ENCODE measurements around the gene MRPL37.
A peak's percentile ranks its signal among the peaks of the same experiment; 100 is the strongest.

MRPL37 gene

DNA sequence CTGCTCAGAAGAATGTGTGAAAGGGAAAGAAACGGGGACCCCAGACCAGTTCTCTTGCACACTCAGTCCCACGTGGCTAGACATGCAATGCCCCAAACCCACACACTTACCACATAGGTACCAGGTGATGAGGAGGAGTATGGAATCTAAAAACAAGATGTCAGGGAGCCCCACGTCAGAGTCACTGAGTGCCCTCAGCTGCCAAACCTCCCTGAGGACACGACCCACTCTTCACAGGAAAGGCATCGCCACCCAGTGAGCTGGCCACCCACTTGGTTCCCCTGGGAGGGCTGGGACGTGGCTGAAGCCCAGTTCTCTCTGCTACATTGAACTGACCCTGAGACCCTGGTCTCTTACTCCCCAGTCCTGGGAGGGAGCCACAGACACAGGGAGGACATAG, 41.4 kb downstream of the MRPL37 start:
- no peak for DNase-seq

DNA sequence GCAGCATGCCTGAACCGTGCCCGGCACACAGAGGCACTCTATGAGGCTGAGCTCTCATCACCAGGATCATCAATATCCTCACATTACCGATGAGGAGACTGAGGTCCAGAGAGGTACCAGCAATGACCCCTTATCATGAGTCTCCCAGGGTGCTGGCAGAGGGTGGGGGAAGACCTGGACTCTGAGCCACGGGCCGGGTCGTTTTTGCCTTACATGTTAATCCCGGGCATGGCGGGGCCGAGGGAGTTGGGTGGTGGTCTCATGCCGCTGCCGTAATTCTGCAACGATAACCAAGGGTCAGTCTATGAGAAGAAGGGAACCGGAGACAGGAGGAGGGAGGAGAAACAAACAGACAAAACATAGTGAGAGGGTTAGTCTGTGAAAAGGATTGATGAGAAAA, 43.1 kb downstream of the MRPL37 start:
- DNase-seq: no peak

DNA sequence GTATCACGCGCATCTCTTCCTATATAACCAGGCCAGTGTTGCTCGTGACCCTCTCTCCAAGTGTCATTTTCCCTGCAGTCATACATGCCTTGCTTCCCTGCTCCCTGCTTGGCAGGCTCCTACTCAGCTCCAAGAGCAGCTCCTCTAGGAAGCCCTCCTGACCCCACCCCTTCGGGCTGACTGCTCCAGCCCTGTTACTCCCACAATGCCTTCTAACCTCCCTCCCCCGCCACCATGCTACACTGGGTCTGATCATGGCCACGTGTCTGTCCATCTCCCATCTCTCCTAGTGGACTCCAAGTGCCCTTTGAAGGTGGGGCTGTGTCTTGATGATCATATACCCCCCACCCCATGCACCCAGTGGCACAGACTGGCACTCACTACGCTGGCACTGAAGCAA, 44.7 kb downstream of the MRPL37 start:
- no peak for DNase-seq

DNA sequence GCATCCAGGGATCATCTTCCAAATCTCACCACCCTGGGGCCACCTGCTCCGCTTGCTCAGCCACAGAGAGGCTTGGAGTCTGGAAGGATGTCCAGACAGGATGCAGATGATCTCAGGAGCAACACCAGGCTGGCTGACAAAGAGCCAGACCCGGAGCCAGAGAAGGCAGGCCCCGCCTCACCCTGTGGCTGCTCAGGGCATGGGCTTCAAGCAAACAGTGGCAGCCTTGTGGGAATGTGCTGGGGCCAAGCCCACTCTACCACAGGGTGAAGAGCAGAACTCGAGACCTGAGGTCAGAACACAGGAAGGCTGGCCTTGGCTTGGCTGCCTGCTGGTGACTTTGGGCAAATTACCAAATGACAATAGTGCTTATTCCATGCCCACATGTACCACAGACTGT, 45.5 kb downstream of the MRPL37 start:
- DNase-seq: no peak

DNA sequence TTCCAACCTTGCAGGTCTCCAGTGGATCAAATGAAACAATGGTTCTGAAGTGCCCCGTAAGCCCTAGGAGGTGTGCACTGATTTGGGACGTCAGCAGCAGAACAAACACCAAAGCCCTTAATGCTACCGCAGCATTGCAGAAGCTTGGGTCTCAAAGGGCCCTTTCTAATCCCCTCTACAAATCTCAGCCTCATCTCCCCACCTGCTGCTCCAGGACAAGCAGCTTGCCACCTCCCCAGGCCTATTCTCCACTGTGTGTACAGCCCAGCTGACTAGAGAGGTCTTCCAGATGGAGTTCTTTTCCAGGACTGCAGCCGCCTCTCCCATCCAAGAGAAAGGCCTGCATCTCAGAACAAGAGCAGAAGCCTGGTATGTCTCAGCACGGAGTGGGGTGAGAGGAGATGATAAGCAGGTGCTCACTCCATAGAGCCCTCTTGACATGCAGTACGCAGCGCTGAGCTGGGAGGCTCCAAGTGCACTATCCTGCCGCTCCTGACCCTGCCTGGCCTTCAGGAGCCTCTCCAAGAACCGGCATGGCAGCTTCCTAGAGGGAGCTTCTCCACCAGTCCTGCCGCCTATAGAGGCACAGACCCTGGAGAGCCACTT, 46.3 kb downstream of the MRPL37 start:
- no peak for DNase-seq

DNA sequence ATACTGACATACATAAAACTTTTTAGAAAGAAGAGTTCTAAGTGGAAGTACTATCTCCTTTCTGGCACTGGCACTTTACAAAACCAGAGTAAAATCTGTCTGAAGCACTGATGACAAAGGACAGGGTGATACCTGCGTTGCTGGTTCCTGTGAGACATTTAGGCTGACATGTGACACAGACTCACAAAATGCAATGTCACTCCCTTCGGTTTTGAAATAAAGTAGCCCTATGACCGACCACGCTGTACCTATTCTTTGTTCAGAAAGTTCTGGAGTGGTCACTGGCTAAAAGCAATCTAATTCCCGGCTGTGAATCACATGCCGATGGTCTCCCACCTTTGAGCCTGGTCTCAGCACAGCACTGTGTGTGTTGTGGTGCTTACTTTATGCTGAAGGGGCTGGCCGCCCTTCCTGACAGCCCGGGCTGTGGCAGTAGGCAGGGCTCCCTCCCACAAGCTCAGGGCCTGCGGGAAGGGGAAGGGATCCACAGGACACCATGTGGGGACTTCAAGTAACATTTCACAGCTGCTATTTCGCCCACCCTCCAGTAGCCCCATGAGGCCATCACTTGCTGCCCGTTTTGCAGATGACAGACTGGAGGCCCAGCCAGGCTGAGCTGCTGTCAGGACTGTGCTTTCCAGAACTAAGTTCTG, 48.0 kb downstream of the MRPL37 start:
- no peak for DNase-seq

DNA sequence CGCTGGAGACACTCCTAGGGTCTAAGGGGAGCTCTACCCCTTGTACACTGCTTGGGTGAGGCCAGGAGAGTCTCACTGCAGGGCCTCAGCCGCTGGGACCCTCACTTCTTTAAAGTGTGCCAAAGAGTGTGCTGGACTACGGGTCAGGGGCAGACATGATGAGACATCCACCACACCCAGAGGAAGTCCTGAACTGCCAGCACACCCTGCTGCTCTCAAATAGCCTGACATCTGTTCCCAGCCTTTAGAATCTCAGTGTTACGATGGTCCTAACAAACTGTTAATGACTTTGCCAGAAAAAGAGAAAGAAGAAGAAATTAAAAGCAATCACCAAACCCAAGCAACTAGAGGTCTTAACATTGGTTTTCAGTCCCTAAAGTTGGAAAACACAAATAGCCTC, 49.0 kb downstream of the MRPL37 start:
- no peak for DNase-seq

DNA sequence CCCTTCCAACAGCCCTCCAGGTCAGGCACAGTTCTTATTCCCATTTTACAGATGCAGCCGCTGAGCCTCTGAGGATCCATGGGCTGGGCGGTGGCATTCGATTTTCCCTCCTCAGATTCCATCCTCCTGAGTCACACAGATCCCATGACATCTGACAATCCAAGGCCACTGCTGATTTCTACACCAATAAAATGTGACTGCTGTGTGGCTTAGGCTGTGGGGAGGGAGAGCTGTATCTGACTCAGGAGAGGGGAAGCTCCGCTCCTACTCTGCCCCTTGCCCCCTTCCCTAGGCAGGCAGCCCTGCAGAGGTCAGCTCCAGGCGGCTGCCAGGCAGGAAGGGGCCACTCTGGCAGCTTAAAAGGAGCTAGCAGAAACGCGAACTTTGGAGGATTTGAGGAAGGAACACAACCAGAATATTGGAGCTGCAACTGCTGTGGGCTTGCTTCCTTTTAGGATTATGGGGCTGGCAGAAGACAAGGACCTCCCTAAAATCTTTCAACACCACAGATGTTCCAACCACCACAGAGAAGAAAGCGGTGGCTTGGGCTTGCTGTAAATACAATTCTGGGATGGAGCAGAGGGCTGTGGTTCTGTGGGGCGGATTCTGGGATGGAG, 50.0 kb downstream of the MRPL37 start:
- DNase-seq: no peak

DNA sequence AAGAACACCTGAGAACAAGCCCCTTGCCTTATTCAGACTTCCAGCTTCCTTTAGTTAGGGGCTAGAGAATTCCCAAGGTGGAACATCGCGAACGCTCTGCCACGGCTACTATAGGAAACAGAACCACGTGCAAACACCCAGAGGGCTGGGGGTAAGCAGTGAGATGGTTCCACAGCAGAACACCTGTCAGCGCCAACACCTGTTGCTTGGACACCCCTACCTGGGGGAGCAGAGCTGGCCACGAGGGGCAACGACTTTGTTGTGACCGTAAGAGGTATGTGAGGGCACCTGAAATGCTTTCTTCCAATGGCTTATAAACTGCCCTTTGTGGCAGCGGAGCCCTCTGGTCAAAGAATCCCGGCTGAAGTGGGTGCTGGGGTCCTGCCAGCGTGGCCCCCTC, 50.7 kb downstream of the MRPL37 start:
- no peak for DNase-seq

DNA sequence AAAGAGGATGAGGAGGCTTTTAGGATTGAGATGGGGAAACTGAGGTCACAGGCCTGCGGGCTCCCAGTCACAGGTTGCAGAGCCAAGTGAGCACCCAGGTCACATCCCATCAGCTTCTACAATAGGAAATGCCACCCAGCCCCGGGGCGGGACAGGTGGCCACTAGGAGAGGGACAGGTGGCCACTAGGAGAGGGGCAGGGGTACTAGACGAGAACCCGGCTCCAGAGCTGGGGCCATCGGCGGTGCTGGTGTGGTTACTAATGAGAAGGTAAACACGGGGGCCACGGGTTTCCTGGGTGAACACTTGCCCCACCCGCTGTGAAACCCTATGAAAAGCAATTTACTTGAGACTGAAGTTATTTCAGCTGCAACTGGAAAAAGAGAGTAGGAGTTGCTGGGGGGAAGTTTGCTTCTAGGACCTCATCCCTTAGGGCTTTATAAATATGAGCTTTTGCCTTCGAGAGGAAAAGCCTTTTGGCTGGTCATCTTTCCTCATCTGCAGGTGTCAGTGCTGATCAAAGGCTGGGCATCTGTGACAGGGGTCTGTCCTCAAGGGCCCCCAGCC, 52.5 kb downstream of the MRPL37 start:
- DNase-seq: no peak

DNA sequence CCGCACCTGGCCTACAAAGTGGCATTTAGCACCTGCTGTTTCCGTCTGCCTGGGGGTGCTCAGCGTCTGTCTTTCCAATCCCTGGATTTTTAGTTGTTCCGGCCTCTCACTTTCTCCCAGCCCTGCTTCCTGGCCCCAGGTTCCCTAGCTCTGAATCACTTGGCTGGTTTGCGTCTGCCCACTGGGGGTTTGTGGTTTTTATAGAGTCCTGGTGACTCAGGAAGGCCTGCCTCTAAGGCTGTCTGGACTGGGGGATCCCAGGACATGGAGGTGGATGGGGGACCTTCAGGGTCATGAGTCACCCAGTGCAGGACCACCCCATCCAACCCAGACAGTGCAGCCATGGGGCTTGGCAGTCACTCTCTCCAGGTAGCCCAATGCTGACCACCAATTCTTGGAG, 53.5 kb downstream of the MRPL37 start:
- no peak for DNase-seq

DNA sequence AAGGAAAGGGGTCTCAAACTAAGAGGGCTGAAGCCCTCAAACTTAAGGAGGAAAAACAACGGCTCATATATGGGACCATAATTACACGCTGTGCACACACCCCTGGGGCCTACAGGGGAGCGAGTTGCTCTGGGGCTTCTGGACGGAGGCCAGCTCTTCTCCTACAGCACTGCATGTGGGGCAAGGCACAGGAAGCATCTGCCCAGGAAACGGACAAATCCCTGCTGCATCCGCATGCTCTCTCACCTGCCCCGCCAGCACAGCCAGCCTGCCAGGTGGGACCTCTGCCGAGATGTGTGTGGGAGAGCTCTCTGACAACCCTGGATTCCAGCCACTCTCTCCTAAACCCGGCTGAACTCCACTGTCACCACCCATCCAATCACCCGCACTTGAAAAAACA, 54.1 kb downstream of the MRPL37 start:
- DNase-seq: peak; percentile 91

DNA sequence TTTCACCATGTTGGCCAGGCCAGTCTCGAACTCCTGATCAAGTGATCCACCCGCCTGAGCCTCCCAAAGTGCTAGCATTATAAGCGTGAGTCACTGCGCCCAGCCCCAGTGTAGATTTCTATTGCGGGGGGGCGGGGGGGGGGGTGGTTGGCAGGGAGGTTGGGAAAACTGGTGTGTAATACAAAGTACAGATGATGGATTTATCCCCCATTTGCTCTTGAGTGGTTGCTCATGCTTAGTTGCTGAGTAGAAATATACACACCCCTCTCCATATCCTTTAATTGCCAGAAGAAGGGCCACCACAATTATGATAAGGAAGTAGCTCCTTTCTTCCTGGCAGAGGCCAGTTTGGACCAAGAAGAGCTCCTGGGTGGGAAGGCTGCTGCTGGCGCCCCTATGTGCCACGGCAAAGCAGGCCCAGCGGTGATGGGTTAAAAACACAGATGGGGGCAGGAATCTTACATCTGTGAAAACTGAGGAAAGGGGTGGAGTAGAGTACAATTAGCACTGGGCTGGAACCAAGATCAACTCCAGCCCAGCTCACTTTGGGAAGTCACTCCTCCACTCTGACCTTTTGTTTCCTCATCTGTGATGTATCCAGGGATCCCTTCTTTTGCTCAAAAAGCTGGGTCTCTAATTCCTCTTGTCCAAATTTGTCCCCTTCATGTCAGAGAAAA, 55.2 kb downstream of the MRPL37 start:
- no peak for DNase-seq

DNA sequence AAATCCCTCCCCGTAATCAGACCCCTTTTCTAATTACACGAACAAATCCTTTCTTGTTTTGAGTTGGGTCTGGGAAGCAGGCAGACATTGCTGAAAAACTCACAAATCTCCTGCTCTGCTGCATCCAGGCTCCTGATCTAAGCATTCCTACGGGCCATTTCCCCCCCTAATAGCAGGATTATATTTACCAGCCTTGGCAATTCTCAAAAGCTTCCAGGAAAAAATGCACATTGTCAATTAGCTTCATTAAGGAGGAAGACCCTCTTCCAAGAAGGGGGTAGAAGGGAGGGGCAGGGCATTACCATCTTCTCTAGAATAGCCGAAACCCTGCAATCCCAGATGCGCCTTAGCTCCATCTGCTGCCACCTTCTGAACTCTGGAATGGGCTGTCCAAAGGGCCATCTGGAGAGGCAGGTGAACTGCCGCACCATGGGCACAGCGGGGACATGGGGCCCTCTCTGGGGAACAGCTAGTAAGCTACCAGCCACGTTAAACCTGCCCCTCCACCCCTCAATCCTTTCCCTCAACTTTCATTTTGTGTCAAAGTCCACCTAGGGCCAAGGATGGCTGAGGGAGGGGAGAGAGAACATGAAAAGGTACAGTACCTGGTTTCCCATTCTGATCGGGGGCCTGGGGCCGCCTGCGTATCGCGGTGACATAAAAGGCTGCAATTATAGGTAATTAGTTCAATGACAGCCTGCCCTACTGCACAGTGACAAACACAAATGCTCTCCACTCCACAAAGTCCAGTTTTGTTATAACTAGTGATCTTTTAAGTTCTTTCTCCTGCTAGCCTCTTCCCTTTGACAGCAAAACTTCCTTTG, 56.8 kb downstream of the MRPL37 start:
- DNase-seq: peak; percentile 80

DNA sequence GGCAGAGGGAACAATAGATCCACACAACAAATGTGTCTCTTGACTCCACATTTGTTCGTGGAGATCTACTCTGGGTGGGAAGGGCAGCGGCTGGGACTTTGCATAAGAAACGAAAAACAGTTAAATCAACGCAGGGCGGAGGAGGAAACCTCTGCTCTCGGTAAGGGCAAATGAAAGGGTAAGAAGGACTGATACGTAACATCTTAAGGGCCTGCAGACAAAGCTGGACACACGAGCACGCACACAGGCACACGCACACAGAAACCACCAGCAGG, 57.3 kb downstream of the MRPL37 start:
- DNase-seq: no peak

DNA sequence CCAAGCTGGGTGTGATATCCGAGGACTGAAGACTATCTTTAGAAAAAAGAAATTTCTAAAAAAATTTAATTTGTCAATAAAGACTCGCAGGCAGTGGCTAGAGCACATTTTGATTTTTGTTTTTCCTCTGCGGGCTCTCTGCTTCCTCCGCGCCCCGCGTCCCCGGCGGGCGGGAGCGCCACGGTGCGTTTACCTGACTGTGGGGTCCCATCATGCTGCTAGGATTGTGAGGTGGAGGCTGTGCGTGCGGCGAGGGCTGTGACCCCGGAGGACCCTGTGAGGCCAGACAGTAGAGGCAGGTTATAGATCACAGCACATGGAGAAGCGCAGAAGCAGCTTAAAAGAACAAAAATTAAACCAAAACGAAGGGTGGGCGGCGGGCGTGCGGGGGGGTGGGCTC, 57.9 kb downstream of the MRPL37 start:
- no peak for DNase-seq

DNA sequence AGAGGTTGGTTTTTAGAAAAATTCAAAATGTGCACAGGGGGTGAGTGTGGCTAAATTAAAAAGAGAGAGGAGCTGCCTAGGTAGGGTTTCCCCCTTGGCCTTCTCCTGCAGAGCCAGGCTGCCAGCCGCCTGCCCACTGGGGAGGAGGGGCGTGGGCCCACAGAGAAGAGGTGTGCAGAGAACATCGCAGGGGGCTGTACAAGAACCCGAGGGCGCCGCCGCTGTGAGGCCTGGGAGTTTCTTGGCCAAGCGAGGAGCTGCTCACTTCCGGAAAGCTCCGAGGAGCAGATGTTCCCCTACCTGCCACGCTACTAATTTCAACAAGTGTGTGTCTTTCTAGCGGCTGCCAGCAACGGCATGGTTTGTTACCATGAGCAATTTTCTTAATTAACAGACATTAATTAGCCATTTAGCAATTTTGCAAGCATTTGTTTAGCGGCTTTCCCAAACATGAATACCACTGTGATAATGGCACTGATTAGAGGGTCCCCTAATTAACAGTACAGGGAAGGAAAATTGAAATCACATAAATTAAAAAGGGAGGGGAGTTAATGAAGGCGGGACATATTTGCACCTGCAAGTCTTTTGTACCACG, 59.7 kb downstream of the MRPL37 start:
- peak; percentile 97 for DNase-seq

DNA sequence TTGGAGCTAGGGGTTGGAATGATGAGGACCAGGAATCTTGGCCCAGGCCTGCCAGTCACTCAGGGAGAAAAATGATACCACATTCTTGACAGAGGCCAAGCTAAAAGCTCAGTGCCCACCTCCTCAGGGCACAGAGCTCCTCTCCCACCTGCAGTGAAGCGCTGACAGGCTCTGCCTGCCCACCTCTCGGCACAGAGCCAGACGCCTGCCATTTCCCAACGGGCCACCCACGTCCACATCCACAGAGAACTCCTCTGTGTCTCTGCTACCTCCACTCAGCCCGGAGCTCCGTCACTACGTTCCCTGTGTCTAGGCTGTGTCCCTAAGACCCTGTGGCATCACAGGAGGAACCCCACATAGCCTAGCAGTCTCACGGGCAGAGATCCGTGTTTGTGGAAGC, 60.8 kb downstream of the MRPL37 start:
- no peak for DNase-seq

DNA sequence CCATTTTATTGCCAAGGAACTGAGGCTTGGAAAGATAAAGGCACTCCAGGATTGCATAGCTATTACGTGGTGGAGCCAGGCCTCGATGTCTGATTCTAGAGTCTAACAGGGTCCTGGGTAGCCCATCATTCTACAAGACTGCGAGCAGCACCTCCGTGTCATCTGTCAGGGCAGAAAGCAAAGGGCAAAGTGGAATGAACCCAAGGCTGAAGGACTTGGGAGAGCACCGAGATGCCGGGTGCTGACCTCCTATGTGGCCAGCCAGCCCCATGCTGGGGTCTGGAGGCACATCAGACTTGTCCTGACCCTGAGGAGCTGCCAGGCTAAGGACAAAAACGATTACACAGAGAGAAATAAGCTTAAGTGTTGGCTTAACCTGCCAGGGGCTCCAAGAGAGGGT, 62.3 kb downstream of the MRPL37 start:
- DNase-seq: no peak

DNA sequence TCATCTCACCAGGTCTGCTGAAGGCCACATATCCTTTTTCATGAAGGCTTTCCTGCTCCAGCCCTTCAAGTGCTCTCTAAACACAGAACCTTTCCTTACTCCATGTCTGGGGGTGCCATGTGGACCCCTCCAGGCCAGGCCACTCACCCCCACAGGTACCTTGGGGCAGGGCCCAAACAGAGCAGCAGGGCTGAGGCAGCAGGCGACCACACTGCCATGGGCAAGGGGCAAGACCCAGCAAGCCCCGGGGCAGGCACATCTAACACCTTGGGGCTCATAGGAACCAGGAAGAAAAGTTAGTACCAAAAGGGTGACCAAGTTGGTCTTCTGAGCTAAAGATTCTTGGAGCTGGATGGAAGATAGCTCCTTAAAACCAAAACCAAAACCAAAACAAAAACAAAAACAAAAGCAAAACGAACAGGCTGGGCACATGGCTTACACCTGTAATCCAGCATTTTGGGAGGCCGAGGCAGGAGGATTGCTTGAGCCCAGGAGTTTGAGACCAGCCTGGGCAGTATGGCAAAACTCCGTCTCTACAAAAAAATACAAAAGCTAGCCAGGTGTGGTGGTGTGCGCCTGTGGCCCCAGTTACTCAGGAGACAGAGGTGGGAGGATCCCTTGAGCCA, 63.7 kb downstream of the MRPL37 start:
- no peak for DNase-seq

DNA sequence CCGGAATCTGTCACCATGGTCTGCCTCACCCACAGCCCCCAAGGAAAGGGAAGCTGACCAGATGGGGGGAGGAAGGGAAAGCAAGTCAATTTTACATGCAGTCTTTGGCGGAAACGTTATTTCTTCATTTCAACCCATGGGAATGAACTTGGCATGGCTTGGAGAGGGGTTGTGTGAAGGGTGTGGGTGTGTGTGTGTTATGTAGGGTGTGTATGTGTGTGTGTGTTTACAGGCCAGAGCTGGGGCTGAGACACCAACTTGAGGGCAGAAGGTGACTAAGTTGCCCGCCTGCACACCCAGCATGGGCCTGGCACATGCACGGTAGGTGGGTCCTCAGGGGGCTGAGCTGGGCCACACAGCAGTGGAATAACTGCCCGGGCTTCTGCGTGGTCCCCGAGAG, 65.2 kb downstream of the MRPL37 start:
- no peak for DNase-seq

DNA sequence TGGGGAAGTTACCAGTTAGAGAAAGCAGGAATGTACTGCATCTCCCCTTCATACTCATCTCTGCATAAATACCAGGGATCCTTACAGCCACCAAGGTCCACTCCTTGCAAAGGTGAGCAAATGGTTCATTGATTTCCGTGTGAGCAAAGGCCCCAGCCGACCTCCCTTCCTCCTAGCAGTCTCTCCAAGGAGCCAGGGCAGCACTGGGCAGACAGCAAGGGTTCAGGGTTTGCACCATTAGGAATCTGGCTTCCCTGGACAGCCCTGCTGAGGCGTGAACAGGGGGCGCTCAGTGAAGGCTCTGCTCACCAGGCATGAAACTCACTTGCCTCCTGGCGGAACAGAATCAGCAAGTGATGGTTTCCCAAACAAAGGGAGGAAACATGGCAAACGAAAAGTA, 65.7 kb downstream of the MRPL37 start:
- no peak for DNase-seq

Measured in NCI-H1105 treated with DMSO at 0.1 percent for 48 hours (cell line).